Measurements from ENCODE around the gene PTPRD. TPM values are rescaled to one million over a fixed set of nuclear protein-coding genes. Genes with fewer than 3 reads are reported as not detected.

The PTPRD gene
- total RNA-seq, 4 donors from 2014 or later: 19.6 to 78.9 (median 45.6) TPM

DNA sequence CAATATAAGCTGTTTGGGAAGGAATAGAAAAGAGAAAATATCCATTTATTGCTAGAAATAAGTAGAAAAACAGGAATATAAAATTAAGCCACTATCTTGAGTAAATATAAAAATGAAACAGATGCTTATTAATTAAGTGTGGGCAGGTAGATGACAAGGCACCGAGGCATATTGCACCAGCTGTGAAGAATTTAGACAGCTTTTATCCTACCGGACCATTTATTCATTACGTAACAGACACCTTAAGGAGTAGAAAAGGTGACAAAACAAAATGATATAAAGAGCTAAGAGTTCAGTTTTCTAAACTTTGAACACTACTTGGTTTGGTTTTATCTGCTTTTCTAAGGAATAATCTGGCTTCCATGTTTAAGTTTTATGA lies 404.1 kb downstream of the PTPRD start:
- TF ChIP-seq, protein P1, sequence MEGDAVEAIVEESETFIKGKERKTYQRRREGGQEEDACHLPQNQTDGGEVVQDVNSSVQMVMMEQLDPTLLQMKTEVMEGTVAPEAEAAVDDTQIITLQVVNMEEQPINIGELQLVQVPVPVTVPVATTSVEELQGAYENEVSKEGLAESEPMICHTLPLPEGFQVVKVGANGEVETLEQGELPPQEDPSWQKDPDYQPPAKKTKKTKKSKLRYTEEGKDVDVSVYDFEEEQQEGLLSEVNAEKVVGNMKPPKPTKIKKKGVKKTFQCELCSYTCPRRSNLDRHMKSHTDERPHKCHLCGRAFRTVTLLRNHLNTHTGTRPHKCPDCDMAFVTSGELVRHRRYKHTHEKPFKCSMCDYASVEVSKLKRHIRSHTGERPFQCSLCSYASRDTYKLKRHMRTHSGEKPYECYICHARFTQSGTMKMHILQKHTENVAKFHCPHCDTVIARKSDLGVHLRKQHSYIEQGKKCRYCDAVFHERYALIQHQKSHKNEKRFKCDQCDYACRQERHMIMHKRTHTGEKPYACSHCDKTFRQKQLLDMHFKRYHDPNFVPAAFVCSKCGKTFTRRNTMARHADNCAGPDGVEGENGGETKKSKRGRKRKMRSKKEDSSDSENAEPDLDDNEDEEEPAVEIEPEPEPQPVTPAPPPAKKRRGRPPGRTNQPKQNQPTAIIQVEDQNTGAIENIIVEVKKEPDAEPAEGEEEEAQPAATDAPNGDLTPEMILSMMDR (IDR thresholded peaks at IDR 0.05): no peak
- no peak for TF ChIP-seq POLR2A (IDR thresholded peaks at IDR 0.05)
- no peak overlapping the region for H3K4me3 ChIP-seq (replicated peaks in 1 of 3)
- H3K4me1 ChIP-seq: no peaks in the 10 kb centered on the region
- H3K27me3 ChIP-seq: no peaks in the 10 kb centered on the region
- no peaks in the 10 kb centered on the region for H3K36me3 ChIP-seq
- WGBS, 2 donors: 81% methylated on average over 3 of the region's 3 CpGs
- no peak overlapping the region for H3K27ac ChIP-seq
- DNase-seq: no peak
- H3K9me3 ChIP-seq: no peaks in the 10 kb centered on the region
- intact Hi-C loops (cut with DNase I): no loop called here

DNA sequence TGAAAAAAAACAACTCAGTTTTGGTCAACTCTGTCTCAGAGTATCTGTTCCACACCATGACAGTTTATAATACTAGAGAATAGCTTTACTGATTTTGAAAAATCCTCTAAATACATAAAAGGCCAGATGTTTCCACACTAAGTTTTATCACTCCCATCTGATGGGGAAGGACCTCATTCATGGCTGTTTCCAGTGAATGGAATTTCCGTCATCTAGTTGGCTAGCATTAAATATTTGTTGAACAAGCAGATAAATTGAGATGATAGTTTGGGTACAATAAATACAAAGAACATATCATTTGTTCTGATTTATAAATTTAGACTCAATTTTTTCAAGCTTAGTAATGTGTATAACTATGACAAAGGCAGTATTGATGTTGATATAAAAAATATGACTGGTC lies 408.5 kb downstream of the PTPRD start:
- intact Hi-C loops (cut with DNase I): no loop called here
- WGBS, 2 donors: 79 to 83% methylated on average over 1 of the region's 1 CpG

DNA sequence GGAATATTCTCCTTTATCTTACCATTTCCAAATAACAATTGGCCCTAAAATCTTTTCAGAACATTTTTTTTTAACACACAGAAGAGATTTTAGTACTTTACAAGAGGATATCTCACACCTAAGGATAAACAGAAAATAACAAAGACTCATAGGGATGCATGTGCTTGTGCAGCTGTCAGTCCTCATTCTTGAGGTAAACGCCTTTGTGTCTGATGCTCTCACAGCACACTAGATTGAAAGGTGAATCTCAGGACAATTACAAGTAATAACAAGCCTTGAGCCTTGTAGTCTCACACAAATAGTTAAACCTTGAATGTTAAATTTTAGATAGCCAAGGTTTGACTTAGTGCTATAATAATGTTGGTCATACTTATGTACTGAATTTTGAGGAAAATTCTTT lies 439.2 kb downstream of the PTPRD start:
- no peak for DNase-seq
- 56 to 66% methylated on average over 1 of the region's 1 CpG for WGBS, 2 donors

More for the DNA sequence above, 408.5 kb downstream of the PTPRD start:
- no peak for TF ChIP-seq POLR2A (IDR thresholded peaks at IDR 0.05)
- TF ChIP-seq, protein P1 (IDR thresholded peaks at IDR 0.05): no peak
- Histone ChIP-seq H3K4me1 (no peaks in the 10 kb centered on the region), H3K9me3 (no peaks in the 10 kb centered on the region), H3K36me3 (no peaks in the 10 kb centered on the region), H3K27me3 (no peaks in the 10 kb centered on the region), H3K4me3 (replicated peaks in 1 of 3) (no peak overlapping the region), H3K27ac (no peak overlapping the region)
- DNase-seq: no peak

DNA sequence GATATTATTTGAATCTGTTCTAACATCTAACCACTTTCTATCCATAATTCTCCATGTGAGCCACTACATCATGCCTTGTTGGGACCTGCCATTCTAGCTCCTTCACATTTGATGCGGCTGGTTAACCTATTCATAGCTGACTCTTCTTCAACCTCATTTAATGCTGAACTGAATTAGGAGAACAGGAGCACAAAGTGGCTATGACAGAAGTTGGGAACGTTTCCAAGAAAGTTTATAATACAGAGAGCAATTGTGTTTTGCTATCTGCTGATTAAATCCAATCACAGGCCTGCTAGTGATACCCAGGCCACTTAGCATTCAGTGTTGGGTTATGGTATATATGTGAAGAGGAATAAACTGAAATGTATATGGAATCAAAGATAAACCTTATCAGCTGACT lies 440.3 kb downstream of the PTPRD start:
- Histone ChIP-seq H3K4me1 (no peaks in the 10 kb centered on the region), H3K36me3 (no peaks in the 10 kb centered on the region), H3K4me3 (replicated peaks in 1 of 3) (no peak overlapping the region), H3K9me3 (no peaks in the 10 kb centered on the region), H3K27ac (no peak overlapping the region), H3K27me3 (no peaks in the 10 kb centered on the region)
- intact Hi-C loops (cut with DNase I): no loop called here
- 73 to 75% methylated on average over 2 of the region's 2 CpGs for WGBS, 2 donors
- DNase-seq: no peak
- TF ChIP-seq, protein P1 (IDR thresholded peaks at IDR 0.05): no peak
- TF ChIP-seq POLR2A (IDR thresholded peaks at IDR 0.05): no peak

More for the DNA sequence above, 439.2 kb downstream of the PTPRD start:
- no peaks in the 10 kb centered on the region for H3K9me3 ChIP-seq
- intact Hi-C loops (cut with DNase I): no loop called here
- H3K27me3 ChIP-seq: no peaks in the 10 kb centered on the region
- H3K4me1 ChIP-seq: no peaks in the 10 kb centered on the region
- no peak for TF ChIP-seq POLR2A (IDR thresholded peaks at IDR 0.05)
- TF ChIP-seq, protein P1 (IDR thresholded peaks at IDR 0.05): no peak
- no peaks in the 10 kb centered on the region for H3K36me3 ChIP-seq
- H3K4me3 ChIP-seq (replicated peaks in 1 of 3): no peak overlapping the region
- no peak overlapping the region for H3K27ac ChIP-seq

DNA sequence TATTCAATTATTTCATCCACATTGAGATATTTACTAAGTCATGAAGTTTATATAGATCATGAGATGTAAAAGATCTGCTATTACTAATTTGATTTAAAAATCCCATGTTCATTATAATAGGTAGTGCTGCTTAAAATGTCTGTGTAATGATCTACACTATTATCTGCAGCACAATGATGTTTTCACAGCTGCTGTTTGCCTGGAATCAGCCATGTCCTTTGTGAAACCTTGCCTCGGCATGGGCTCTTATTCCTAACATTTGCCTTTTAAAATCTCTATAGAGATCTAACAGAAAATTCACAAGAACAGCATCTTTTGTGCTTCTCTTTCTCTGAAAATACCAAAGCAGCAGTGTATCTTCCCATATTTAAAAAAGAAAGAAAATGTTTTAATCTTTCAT lies 444.6 kb downstream of the PTPRD start:
- Histone ChIP-seq H3K4me3 (replicated peaks in 1 of 3) (no peak overlapping the region), H3K9me3 (no peaks in the 10 kb centered on the region), H3K36me3 (no peaks in the 10 kb centered on the region), H3K4me1 (no peaks in the 10 kb centered on the region), H3K27me3 (no peaks in the 10 kb centered on the region), H3K27ac (no peak overlapping the region)
- WGBS, 2 donors: 27 to 43% methylated on average over 1 of the region's 1 CpG
- TF ChIP-seq POLR2A (IDR thresholded peaks at IDR 0.05): no peak
- TF ChIP-seq, protein P1 (IDR thresholded peaks at IDR 0.05): no peak
- no peak for DNase-seq
- intact Hi-C loops (cut with DNase I): no loop called here

Data from thyroid gland (tissue), 4 donors.